SHP77 (cell line): ENCODE results near the gene TUBB6.

Experiments used
- DNase-seq, 2 experiments: peaks; one replicate each; lab custom pipeline; 2025; lab: John Stamatoyannopoulos, UW

Gene TUBB6

GRCh38 chr18:12314591-12315305, 6.7 kb downstream of the TUBB6 start:
- DNase-seq, result no peak

- no peak for DNase-seq
These were observed 7.4 kb downstream of the TUBB6 start for GRCh38 chr18:12315490-12315889.

GRCh38 chr18:12315911-12316310, 7.9 kb downstream of the TUBB6 start:
- DNase-seq, result no peak

GRCh38 chr18:12317664-12318333, 9.8 kb downstream of the TUBB6 start:
- DNase-seq, result no peak

GRCh38 chr18:12318334-12318697, 10.3 kb downstream of the TUBB6 start:
- DNase-seq, result peak in 1 of 2 experiments; percentile 4

- DNase-seq, result no peak
These were observed 10.8 kb downstream of the TUBB6 start for GRCh38 chr18:12318857-12319256.

- DNase-seq, result no peak
These were observed 13.3 kb downstream of the TUBB6 start for GRCh38 chr18:12321333-12321732.

- no peak for DNase-seq
These were observed 17.1 kb downstream of the TUBB6 start for GRCh38 chr18:12324991-12325725.

GRCh38 chr18:12325726-12326245, 17.7 kb downstream of the TUBB6 start:
- no peak for DNase-seq

GRCh38 chr18:12326711-12327460, 18.8 kb downstream of the TUBB6 start:
- DNase-seq, result no peak

- peak; percentile 74 to 77 for DNase-seq
These were observed 19.6 kb downstream of the TUBB6 start for GRCh38 chr18:12327510-12328178.

GRCh38 chr18:12328179-12328823, 20.3 kb downstream of the TUBB6 start:
- DNase-seq, result no peak

- no peak for DNase-seq
These were observed 21.2 kb downstream of the TUBB6 start for GRCh38 chr18:12329125-12329698.

- no peak for DNase-seq
These were observed 22.7 kb downstream of the TUBB6 start for GRCh38 chr18:12330766-12331165.

- no peak for DNase-seq
These were observed 25.7 kb downstream of the TUBB6 start for GRCh38 chr18:12333506-12334290.

- DNase-seq, result no peak
These were observed 26.3 kb downstream of the TUBB6 start for GRCh38 chr18:12334366-12334808.

GRCh38 chr18:12334863-12335262, 26.8 kb downstream of the TUBB6 start:
- no peak for DNase-seq

GRCh38 chr18:12335503-12335902, 27.5 kb downstream of the TUBB6 start:
- no peak for DNase-seq

- no peak for DNase-seq
These were observed 28.2 kb downstream of the TUBB6 start for GRCh38 chr18:12336171-12336613.

- DNase-seq, result no peak
These were observed 28.8 kb downstream of the TUBB6 start for GRCh38 chr18:12336887-12337286.
